Hepatocyte (in vitro differentiated cells): ENCODE data around the gene MITF.

Experiments used
- CTCF ChIP-seq: fragments of 200-600 bp; sonication (generic); IDR thresholded peaks from 2 replicates; pipeline ENCODE4 v1.5.1; 2016; ENCODE audit warnings: antibody characterized with exemption, mild to moderate bottlenecking; ENCODE audit not compliant: poor library complexity
- EZH2 ChIP-seq: fragments of 200-600 bp; sonication (generic); IDR thresholded peaks from 2 replicates; pipeline ENCODE4 v1.6.1; 2016; ENCODE audit warnings: antibody characterized with exemption, mild to moderate bottlenecking, borderline replicate concordance
- EZH2phosphoT487 ChIP-seq: fragments of 200-600 bp; sonication (generic); IDR thresholded peaks from one replicate; pipeline ENCODE4 v1.6.1; 2018; ENCODE audit warnings: antibody characterized with exemption, mild to moderate bottlenecking, low read depth, moderate library complexity; ENCODE audit not compliant: unreplicated experiment, severe bottlenecking

DNA sequence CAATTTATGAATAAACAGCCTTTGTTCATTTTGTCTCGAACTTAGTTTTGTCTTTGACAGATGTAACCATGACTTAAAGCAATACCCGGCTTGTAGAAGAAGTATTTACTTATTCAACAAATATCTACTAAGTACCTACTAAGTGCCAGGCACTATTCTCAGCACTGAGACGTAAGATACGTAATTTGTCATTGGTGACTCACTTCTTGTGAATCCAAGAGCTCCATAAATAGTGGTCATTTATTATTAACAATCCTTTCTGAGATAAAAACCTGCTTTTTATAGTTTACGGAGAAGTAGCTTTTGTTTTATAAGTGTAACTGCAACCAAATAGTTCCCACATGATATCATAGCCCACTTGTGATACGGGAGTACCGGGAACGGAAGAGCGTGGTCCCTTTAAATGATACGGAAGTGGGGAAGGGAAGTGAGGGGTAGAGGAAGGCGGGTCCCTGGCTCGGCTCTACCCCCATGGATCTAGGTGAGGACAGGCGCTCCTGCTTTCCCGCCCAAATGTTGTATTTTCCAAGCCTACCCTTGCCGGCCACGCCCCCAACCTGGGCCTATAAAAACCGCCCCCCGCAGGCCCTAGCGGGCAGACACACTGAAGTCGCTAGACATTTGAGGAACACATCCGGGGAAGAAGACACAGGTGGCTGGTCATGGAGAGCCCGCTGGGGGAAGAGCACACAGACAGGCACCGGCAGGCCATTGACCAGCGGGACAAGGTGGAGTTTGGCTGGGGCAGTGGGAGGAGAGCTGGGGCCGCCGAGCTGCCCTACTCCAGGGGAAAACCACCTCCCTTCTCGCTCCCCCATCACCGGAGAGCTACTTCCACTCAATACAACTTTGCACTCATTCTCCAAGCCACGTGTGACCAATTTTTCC, 260.1 kb downstream of the MITF start, which contains the start of gene SAMMSON:
- TF ChIP-seq CTCF, result no peak
- no peak for TF ChIP-seq EZH2
- TF ChIP-seq EZH2phosphoT487, result no peak
